ENCODE measurements around the gene CST3. TPM values are rescaled to one million over a fixed set of nuclear protein-coding genes. Genes with fewer than 3 reads are reported as not detected.

The CST3 gene
- total RNA-seq, 1 experiment from 2014 or later: 82.7 TPM

GRCh38 chr20:23653400-23653938 lies 15.7 kb upstream of the CST3 start:
- Histone ChIP-seq H3K4me3 (ENCODE audit: low read depth, low read length, poor library complexity, severe bottlenecking) (no peak overlapping the region), H3K27ac (ENCODE audit: low read depth, low read length, poor library complexity, severe bottlenecking) (no peak overlapping the region), H3K4me1 (ENCODE audit: insufficient read depth, low read length, poor library complexity, severe bottlenecking) (no peaks in the 10 kb centered on the region), H3K9me3 (ENCODE audit: low read depth, low read length, poor library complexity, severe bottlenecking) (no peaks in the 10 kb centered on the region), H3K27me3 (replicated peaks; ENCODE audit: insufficient read depth, low read depth, low read length, poor library complexity) (peaks cover 3% of the 10 kb centered on the region), H3K36me3 (ENCODE audit: insufficient read depth, low read length, poor library complexity, severe bottlenecking) (no peaks in the 10 kb centered on the region)
- CTCF ChIA-PET: no interaction called here
- POLR2A ChIA-PET (ENCODE audit: low non-redundant PET): no interaction called here
- intact Hi-C loops (cut with micrococcal nuclease; ENCODE audit: unreplicated experiment): no loop called here
- TF ChIP-seq EZH2 (IDR thresholded peaks at IDR 0.05; ENCODE audit: borderline replicate concordance, low read depth, low read length, poor library complexity, severe bottlenecking): no peak
- TF ChIP-seq, protein P1, sequence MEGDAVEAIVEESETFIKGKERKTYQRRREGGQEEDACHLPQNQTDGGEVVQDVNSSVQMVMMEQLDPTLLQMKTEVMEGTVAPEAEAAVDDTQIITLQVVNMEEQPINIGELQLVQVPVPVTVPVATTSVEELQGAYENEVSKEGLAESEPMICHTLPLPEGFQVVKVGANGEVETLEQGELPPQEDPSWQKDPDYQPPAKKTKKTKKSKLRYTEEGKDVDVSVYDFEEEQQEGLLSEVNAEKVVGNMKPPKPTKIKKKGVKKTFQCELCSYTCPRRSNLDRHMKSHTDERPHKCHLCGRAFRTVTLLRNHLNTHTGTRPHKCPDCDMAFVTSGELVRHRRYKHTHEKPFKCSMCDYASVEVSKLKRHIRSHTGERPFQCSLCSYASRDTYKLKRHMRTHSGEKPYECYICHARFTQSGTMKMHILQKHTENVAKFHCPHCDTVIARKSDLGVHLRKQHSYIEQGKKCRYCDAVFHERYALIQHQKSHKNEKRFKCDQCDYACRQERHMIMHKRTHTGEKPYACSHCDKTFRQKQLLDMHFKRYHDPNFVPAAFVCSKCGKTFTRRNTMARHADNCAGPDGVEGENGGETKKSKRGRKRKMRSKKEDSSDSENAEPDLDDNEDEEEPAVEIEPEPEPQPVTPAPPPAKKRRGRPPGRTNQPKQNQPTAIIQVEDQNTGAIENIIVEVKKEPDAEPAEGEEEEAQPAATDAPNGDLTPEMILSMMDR (conservative IDR thresholded peaks at IDR 0.05; ENCODE audit: low read depth, low read length): no peak
- BruUV-seq (replicated peaks): no TSS peak
- DNase-seq (ENCODE audit: low spot score): no peak

GRCh38 chr20:23652926-23653325 lies 15.2 kb upstream of the CST3 start:
- H3K27ac ChIP-seq (ENCODE audit: low read depth, low read length, poor library complexity, severe bottlenecking): no peak overlapping the region
- no TSS peak for BruUV-seq (replicated peaks)
- no peak overlapping the region for H3K4me3 ChIP-seq (ENCODE audit: low read depth, low read length, poor library complexity, severe bottlenecking)
- no peaks in the 10 kb centered on the region for H3K4me1 ChIP-seq (ENCODE audit: insufficient read depth, low read length, poor library complexity, severe bottlenecking)
- intact Hi-C loops (cut with micrococcal nuclease; ENCODE audit: unreplicated experiment): no loop called here
- DNase-seq (ENCODE audit: low spot score): no peak
- TF ChIP-seq, protein P1 (conservative IDR thresholded peaks at IDR 0.05; ENCODE audit: low read depth, low read length): no peak
- no peak for TF ChIP-seq EZH2 (IDR thresholded peaks at IDR 0.05; ENCODE audit: borderline replicate concordance, low read depth, low read length, poor library complexity, severe bottlenecking)
- ChIA-PET POLR2A (ENCODE audit: low non-redundant PET) (no interaction called here), CTCF (no interaction called here)
- H3K36me3 ChIP-seq (ENCODE audit: insufficient read depth, low read length, poor library complexity, severe bottlenecking): no peaks in the 10 kb centered on the region
- no peaks in the 10 kb centered on the region for H3K9me3 ChIP-seq (ENCODE audit: low read depth, low read length, poor library complexity, severe bottlenecking)
- H3K27me3 ChIP-seq (replicated peaks; ENCODE audit: insufficient read depth, low read depth, low read length, poor library complexity): peaks cover 3% of the 10 kb centered on the region

- TF ChIP-seq EZH2 (IDR thresholded peaks at IDR 0.05; ENCODE audit: borderline replicate concordance, low read depth, low read length, poor library complexity, severe bottlenecking): no peak
- TF ChIP-seq, protein P1 (conservative IDR thresholded peaks at IDR 0.05; ENCODE audit: low read depth, low read length): no peak
- H3K4me1 ChIP-seq (ENCODE audit: insufficient read depth, low read length, poor library complexity, severe bottlenecking): no peaks in the 10 kb centered on the region
- intact Hi-C loops (cut with micrococcal nuclease; ENCODE audit: unreplicated experiment): no loop called here
- H3K9me3 ChIP-seq (ENCODE audit: low read depth, low read length, poor library complexity, severe bottlenecking): no peaks in the 10 kb centered on the region
- ChIA-PET CTCF (no interaction called here), POLR2A (ENCODE audit: low non-redundant PET) (no interaction called here)
- no peak for DNase-seq (ENCODE audit: low spot score)
- no peaks in the 10 kb centered on the region for H3K36me3 ChIP-seq (ENCODE audit: insufficient read depth, low read length, poor library complexity, severe bottlenecking)
- H3K4me3 ChIP-seq (ENCODE audit: low read depth, low read length, poor library complexity, severe bottlenecking): no peak overlapping the region
- peaks cover 3% of the 10 kb centered on the region for H3K27me3 ChIP-seq (replicated peaks; ENCODE audit: insufficient read depth, low read depth, low read length, poor library complexity)
- BruUV-seq (replicated peaks): no TSS peak
- no peak overlapping the region for H3K27ac ChIP-seq (ENCODE audit: low read depth, low read length, poor library complexity, severe bottlenecking)
Measured at GRCh38 chr20:23652371-23652770, 14.6 kb upstream of the CST3 start.
